GM12872 (cell line): ENCODE results near the gene IPP.

Experiments used
- CTCF ChIP-seq: IDR thresholded peaks from 3 replicates; pipeline ENCODE4 v1.5.1; 2011; ENCODE audit warnings: low read depth, mild to moderate bottlenecking, low read length, moderate library complexity; ENCODE audit not compliant: insufficient read depth

Gene IPP

DNA sequence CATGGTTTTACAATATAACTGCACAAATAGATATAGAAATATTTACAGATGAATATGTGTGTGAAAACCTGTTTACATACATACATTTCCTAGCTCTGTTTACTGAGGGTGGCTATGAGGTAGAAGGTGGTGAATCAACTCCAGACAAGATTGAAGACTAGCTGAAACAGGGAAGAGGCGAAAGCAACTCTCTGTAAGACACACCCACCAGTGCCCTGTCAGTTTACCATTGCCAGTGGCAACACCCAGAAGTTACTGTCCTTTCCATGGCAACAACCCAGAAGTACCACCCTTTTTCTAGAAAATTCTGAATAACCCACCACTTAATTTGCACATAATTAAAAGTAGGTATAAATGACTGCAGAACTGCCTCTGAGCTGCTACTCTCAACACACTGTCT, 45.8 kb downstream of the IPP start:
- no peak for TF ChIP-seq CTCF

DNA sequence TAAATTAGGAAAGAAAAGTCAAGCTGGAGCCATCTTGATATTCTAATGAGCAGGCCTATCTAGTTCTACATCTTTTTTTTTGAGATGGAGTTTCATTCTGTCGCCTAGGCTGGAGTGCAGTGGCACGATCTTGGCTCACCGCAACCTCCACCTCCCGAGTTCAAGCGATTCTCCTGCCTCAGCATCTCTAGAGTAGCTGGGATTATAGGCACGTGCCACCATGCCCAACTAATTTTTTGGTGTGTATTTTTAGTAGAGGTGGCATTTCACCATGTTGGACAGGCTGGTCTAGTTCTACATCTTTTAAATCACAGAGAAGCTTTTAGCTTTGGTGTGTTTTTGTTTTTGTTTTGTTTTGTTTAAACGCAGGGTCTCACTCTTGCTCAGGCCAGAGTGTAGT, 55.6 kb downstream of the IPP start:
- no peak for TF ChIP-seq CTCF

DNA sequence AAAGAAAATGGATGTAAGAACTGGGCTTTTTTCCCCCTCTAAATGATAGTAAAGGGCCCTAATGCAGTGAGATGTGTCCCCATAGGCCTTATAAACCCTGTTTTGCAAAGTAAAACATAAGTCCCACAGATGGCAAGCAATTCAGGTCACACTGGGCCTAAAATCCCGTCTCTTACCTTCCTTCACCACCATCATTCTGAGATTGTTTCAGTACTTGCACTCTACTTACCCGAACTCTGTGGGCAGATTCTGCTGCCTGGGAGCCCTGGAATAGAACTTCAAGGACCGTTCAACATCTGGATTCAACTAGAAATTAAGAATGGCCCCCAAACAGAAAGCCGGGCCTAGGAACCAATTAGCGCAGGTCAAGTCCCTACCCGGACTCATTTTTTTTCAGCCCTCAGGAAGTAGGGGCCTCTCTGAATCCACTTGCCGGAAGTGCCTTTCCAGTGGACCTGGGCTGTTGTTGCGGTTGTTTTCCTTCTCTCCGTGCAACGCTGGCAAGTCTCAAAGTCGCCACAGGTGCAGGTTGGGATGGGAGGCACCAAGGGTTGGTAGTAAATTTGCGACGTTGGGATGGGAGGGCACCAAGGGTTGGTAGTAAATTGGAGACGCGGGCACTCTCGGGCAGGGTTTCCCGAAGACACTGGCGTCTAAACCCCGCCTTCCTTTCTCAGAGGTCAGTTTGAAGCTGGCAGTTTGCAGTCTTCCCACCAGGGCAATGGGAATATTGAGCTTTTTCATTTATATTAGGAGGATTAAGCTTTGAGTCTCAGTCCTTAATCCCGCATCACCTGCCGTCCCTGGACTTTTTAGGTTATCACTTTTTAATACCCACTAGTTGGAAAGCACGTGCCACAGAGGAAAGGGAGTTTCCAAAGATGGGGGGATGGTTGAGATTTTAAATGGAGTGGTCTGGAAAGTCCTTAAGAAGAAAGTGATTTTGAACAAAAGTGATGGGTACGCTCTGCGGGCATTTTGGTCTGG, 62.4 kb downstream of the IPP start, which contains the start of gene TMEM69:
TSS of gene TMEM69 (plus strand) at position 428 of the 987 bp plus-strand sequence. CDS start 2,888 bp downstream, outside the sequence.
- TF ChIP-seq CTCF: peak; percentile 23; the same call in 1 of the 3 replicates

GRCh38 chr1:45687014-45687753, 63.3 kb downstream of the IPP start:
- TF ChIP-seq CTCF: no peak

DNA sequence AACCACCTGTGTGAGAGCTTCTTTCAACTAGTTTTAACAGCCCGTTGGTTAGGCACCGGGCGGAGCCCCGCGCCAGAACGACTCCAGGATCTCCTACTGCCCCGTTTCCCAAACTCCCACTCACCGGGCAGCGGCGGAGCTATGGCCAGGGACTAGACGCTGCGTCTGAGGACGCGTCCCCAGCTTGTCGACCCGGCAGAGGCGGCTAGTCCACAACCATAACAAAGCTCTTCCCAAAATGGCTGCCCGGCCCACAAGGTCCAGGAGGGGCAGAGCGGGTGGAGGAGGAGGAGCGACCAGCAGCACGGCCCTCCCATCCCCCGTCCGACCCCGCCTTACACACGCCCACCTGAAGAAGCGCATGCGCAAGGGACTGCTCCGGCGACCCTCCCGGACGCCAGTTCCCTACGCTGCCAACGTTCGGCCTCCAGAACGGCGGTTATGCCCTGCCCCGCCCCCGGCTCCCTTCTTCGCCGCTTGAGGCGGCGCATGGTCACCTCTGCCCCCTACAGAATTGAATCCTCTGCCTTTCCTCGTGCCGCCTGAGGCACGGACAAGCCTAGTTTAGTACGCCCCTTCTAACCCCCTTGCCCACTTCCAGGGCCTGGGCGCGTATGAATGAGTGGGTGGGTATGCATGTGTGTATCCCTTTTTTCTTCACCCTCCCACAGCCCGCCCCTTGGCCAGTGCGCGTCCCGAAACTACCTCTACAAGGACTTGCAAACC, 64.0 kb downstream of the IPP start, which contains the start of gene GPBP1L1:
TSS of gene GPBP1L1 (minus strand) at position 246 of the 726 bp plus-strand sequence. CDS start 27,446 bp downstream, outside the sequence.
- TF ChIP-seq CTCF: no peak

GRCh38 chr1:45686015-45686287, 64.5 kb downstream of the IPP start:
- peak; percentile 36; the same call in 2 of the 3 replicates for TF ChIP-seq CTCF
